Gastroesophageal sphincter (tissue), 3 donors: ENCODE data around the gene NKX3-2.

Source experiments
- POLR2A ChIP-seq, 2 donors: fragments of 450-650 bp; IDR thresholded peaks; one replicate each; pipeline ENCODE4 v1.6.1; 2017; ENCODE audit warnings: antibody characterized with exemption in 2 of 2, mild to moderate bottlenecking in 2 of 2, moderate library complexity in 1 of 2
- POLR2AphosphoS5 ChIP-seq: sonication (generic); formaldehyde crosslinking; IDR thresholded peaks from one replicate; pipeline ENCODE4 v1.6.1; 2017; ENCODE audit warnings: antibody characterized with exemption
- TF ChIP-seq, protein P1 (sequence below), 4 experiments: fragments of 200-600 bp in 2 of 4; fragments of 450-650 bp in 2 of 4; sonication (generic) in 1 of 4; IDR thresholded peaks; one replicate each; pipeline ENCODE4 v1.5.1; 2017 to 2019; ENCODE audit warnings: antibody characterized with exemption in 4 of 4, mild to moderate bottlenecking in 2 of 4, moderate library complexity in 2 of 4

DNA sequence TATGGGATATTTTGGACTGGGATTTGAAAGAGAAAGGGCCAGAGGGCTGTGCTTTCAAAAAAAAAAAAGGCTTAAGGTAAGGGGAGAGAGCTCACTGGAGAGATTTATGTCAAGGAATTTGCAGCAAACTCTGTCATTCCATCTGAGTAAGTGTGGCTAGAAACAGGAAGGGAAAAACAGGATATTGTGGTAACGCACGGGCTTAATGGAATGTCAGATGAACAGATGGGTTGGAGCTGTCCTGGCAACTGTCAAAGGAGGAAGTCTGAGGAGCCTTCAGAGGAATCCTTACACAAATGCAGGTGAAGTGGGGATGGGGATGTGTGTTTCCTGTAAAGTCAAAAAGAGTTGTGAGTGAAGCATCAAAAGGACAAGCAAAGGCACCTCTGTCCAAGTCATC is 15.1 kb upstream of the NKX3-2 start:
- TF ChIP-seq, protein P1, sequence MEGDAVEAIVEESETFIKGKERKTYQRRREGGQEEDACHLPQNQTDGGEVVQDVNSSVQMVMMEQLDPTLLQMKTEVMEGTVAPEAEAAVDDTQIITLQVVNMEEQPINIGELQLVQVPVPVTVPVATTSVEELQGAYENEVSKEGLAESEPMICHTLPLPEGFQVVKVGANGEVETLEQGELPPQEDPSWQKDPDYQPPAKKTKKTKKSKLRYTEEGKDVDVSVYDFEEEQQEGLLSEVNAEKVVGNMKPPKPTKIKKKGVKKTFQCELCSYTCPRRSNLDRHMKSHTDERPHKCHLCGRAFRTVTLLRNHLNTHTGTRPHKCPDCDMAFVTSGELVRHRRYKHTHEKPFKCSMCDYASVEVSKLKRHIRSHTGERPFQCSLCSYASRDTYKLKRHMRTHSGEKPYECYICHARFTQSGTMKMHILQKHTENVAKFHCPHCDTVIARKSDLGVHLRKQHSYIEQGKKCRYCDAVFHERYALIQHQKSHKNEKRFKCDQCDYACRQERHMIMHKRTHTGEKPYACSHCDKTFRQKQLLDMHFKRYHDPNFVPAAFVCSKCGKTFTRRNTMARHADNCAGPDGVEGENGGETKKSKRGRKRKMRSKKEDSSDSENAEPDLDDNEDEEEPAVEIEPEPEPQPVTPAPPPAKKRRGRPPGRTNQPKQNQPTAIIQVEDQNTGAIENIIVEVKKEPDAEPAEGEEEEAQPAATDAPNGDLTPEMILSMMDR (IDR thresholded peaks at IDR 0.05): no peak
- TF ChIP-seq POLR2A (IDR thresholded peaks at IDR 0.05) (no peak), POLR2AphosphoS5 (no peak)
